Hepatocyte (in vitro differentiated cells): ENCODE measurements around the gene CCDC60. TPM values are rescaled to one million over a fixed set of nuclear protein-coding genes. Genes with fewer than 3 reads are reported as not detected.

Experiments
- DNase-seq: peaks from one replicate; pipeline ENCODE4 v3.0.0-alpha.2; 2016; ENCODE audit warnings: low spot score
- H2AFZ ChIP-seq: fragments of 200-600 bp; sonication (generic); 2 replicates; pipeline ENCODE4 v1.6.0; 2016; ENCODE audit warnings: antibody characterized with exemption, mild to moderate bottlenecking
- H3K27ac ChIP-seq: fragments of 200-600 bp; sonication (generic); 2 replicates; pipeline ENCODE4 v1.5.1; 2016; ENCODE audit warnings: mild to moderate bottlenecking
- H3K27me3 ChIP-seq: fragments of 200-600 bp; sonication (generic); 2 replicates; pipeline ENCODE4 v1.6.1; 2016
- H3K36me3 ChIP-seq: fragments of 200-600 bp; sonication (generic); replicated peaks from 2 replicates; pipeline ENCODE4 v1.5.1; 2016; ENCODE audit warnings: low read depth; ENCODE audit not compliant: insufficient read depth
- H3K4me1 ChIP-seq: fragments of 200-600 bp; sonication (generic); 2 replicates; pipeline ENCODE4 v1.5.1; 2016; ENCODE audit warnings: mild to moderate bottlenecking, moderate library complexity; ENCODE audit not compliant: insufficient read depth
- H3K4me2 ChIP-seq: fragments of 200-600 bp; sonication (generic); 2 replicates; pipeline ENCODE4 v1.6.0; 2016
- H3K4me3 ChIP-seq: fragments of 200-600 bp; sonication (generic); 2 replicates; pipeline ENCODE4 v1.5.1; 2016; ENCODE audit warnings: mild to moderate bottlenecking
- H3K79me2 ChIP-seq: fragments of 200-600 bp; sonication (generic); 2 replicates; pipeline ENCODE4 v1.6.0; 2017; ENCODE audit warnings: mild to moderate bottlenecking
- H3K9me2 ChIP-seq: fragments of 200-600 bp; sonication (generic); replicated peaks from 2 replicates; pipeline ENCODE4 v1.6.0; 2017; ENCODE audit warnings: mild to moderate bottlenecking; ENCODE audit not compliant: insufficient read depth
- H3K9me3 ChIP-seq: fragments of 200-600 bp; sonication (generic); 2 replicates; pipeline ENCODE4 v1.5.1; 2016; ENCODE audit warnings: low read depth, mild to moderate bottlenecking
- H4K20me1 ChIP-seq: fragments of 200-600 bp; sonication (generic); 2 replicates; pipeline ENCODE4 v1.6.0; 2016; ENCODE audit warnings: mild to moderate bottlenecking; ENCODE audit not compliant: insufficient read depth, poor library complexity, severe bottlenecking
- EZH2 ChIP-seq: fragments of 200-600 bp; sonication (generic); IDR thresholded peaks from 2 replicates; pipeline ENCODE4 v1.6.1; 2016; ENCODE audit warnings: antibody characterized with exemption, mild to moderate bottlenecking, borderline replicate concordance
- EZH2phosphoT487 ChIP-seq: fragments of 200-600 bp; sonication (generic); IDR thresholded peaks from one replicate; pipeline ENCODE4 v1.6.1; 2018; ENCODE audit warnings: antibody characterized with exemption, mild to moderate bottlenecking, low read depth, moderate library complexity; ENCODE audit not compliant: unreplicated experiment, severe bottlenecking
- WGBS: methylation state at CpG from one replicate; pipeline ENCODE4 v1.1.6; 2016; ENCODE audit warnings: low lambda C conversion rate; ENCODE audit errors: missing lambda C conversion rate; 5-methylcytosine and 5-hydroxymethylcytosine counted together
- polyA plus RNA-seq: library from polyadenylated mRNA; unstranded; fragments of >200 nt; fragmentation: Nextera tagmentation; extraction: Ambion mirVana; gene quantifications from 2 replicates; pipeline ENCODE4 v1.2.1, GENCODE V29; 2016
- total RNA-seq: library from RNA; depleted of rRNA; stranded (reverse); fragments of >200 nt; gene quantifications from 2 replicates; pipeline ENCODE4 v1.2.3, GENCODE V29; 2014
- TF ChIP-seq, protein P1 (sequence below): fragments of 200-600 bp; sonication (generic); IDR thresholded peaks from 2 replicates; pipeline ENCODE4 v1.5.1; 2016; ENCODE audit warnings: antibody characterized with exemption, mild to moderate bottlenecking; ENCODE audit not compliant: poor library complexity

The CCDC60 gene
- total and polyA plus RNA-seq, 2 experiments from 2014 or later: 0.47 TPM; not detected in 1

DNA sequence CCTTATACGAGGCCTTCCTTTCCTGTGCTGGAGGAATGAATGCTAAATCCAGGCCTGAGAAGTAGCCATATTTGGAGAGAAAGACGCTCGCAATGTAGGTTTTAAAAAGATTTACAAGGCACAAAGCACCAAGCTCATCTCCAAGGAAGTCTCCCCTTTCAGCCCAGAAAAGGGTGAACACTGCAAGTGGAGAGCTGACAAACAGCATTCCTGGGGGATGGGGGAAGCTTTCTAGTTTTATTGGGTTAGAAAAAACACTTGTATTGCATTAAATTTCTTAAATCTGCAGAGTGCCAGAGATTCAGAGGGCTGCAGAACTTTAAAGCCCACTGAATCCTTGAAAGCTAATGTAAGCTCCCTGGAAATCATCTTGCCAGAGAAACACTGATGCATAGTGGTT, 34.6 kb downstream of the CCDC60 start:
- no peak overlapping the region for H2AFZ ChIP-seq
- no peaks in the 10 kb centered on the region for H3K36me3 ChIP-seq
- H3K27me3 ChIP-seq: no peaks in the 10 kb centered on the region
- WGBS: 43% methylated on average over 3 of the region's 3 CpGs
- no peaks in the 10 kb centered on the region for H3K79me2 ChIP-seq
- H3K9me2 ChIP-seq: no peaks in the 10 kb centered on the region
- no peak for DNase-seq
- TF ChIP-seq EZH2phosphoT487 (no peak), EZH2 (no peak)
- TF ChIP-seq, protein P1, sequence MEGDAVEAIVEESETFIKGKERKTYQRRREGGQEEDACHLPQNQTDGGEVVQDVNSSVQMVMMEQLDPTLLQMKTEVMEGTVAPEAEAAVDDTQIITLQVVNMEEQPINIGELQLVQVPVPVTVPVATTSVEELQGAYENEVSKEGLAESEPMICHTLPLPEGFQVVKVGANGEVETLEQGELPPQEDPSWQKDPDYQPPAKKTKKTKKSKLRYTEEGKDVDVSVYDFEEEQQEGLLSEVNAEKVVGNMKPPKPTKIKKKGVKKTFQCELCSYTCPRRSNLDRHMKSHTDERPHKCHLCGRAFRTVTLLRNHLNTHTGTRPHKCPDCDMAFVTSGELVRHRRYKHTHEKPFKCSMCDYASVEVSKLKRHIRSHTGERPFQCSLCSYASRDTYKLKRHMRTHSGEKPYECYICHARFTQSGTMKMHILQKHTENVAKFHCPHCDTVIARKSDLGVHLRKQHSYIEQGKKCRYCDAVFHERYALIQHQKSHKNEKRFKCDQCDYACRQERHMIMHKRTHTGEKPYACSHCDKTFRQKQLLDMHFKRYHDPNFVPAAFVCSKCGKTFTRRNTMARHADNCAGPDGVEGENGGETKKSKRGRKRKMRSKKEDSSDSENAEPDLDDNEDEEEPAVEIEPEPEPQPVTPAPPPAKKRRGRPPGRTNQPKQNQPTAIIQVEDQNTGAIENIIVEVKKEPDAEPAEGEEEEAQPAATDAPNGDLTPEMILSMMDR: no peak
- H3K27ac ChIP-seq: no peak overlapping the region
- no peak overlapping the region for H3K4me2 ChIP-seq
- no peaks in the 10 kb centered on the region for H3K9me3 ChIP-seq
- no peaks in the 10 kb centered on the region for H4K20me1 ChIP-seq
- H3K4me3 ChIP-seq: no peak overlapping the region
- no peaks in the 10 kb centered on the region for H3K4me1 ChIP-seq

DNA sequence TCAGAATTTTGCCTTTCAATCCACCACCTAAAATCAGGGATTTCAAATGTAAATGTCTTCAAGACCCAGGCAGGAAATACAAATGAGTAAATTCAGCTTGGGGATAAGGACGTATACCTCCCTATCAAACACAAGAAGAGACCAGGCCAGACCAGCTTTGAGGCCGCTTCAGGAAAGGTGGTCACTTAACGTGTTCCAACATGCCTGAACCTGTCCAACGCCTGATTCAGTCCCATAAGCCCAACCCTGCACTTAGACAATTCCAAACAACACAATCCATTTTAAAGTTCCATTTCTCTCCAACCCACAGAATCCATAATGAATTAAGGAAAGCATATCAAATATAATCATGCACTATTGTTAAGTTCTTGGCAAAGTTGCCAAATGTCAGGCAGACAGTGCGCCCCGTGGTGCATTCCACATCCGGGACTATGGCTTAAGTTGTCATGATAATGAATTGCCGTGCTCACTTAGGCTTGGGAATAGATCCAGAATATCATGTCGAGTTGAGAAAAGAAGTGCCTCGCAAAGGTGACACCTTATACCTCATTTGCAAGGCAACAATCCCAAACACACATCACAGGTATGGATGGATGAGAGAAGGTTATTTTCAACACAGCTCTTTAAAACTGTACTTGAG, 35.5 kb downstream of the CCDC60 start:
- Histone ChIP-seq H4K20me1 (no peaks in the 10 kb centered on the region), H3K79me2 (no peaks in the 10 kb centered on the region), H3K4me1 (no peaks in the 10 kb centered on the region), H3K27me3 (no peaks in the 10 kb centered on the region), H3K9me3 (no peaks in the 10 kb centered on the region), H3K9me2 (no peaks in the 10 kb centered on the region), H3K27ac (no peak overlapping the region), H2AFZ (no peak overlapping the region), H3K36me3 (no peaks in the 10 kb centered on the region), H3K4me3 (no peak overlapping the region), H3K4me2 (no peak overlapping the region)
- no peak for DNase-seq
- TF ChIP-seq, protein P1: no peak
- TF ChIP-seq EZH2phosphoT487 (no peak), EZH2 (no peak)
- 75% methylated on average over 10 of the region's 10 CpGs for WGBS

DNA sequence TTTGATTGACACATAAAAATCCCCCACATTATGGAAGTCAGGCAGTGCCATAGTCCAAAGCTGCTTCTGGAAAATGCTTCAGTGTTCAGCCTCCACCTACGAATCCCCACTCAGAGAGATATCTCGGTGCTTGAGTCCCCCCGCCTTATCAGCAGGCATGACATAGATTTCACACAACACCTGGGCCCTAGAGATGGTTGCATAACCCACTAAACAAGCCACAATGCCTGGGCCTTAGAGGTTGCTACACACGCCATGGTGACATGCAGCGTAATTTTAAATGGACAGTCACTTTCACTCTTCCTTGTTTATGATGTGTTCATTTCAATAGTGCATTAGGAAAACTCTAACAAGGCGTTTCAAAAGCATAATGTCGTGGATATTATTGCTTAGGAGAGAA, 38.0 kb downstream of the CCDC60 start:
- H3K4me3 ChIP-seq: no peak overlapping the region
- no peaks in the 10 kb centered on the region for H3K9me3 ChIP-seq
- no peaks in the 10 kb centered on the region for H3K9me2 ChIP-seq
- H3K27ac ChIP-seq: no peak overlapping the region
- no peak overlapping the region for H3K4me2 ChIP-seq
- TF ChIP-seq, protein P1: no peak
- peak; percentile 39 for DNase-seq
- H3K27me3 ChIP-seq: no peaks in the 10 kb centered on the region
- no peaks in the 10 kb centered on the region for H3K79me2 ChIP-seq
- no peaks in the 10 kb centered on the region for H3K36me3 ChIP-seq
- no peaks in the 10 kb centered on the region for H3K4me1 ChIP-seq
- WGBS: 61% methylated on average over 7 of the region's 7 CpGs
- H2AFZ ChIP-seq: no peak overlapping the region
- no peaks in the 10 kb centered on the region for H4K20me1 ChIP-seq

DNA sequence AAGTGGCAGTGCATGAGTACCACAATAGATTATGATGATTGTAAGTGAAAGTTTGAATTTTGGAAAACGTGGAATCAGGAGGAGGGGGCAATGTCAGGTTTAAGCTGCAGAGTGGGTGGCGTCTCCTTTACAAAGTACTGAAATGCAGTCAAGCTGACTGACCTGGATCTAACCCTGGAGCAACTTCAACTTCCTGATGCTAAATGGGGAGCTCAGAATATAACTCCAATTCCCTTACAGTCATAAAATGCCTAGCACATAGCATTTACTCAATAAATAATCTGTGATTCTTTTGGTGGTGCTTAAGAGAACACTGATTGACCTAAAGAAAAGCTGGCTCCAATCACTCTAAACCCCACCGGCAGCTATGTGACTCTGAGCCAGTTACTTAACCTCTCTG, 38.5 kb downstream of the CCDC60 start:
- TF ChIP-seq, protein P1: no peak
- TF ChIP-seq EZH2phosphoT487 (no peak), EZH2 (no peak)
- Histone ChIP-seq H3K4me1 (no peaks in the 10 kb centered on the region), H3K36me3 (no peaks in the 10 kb centered on the region), H4K20me1 (no peaks in the 10 kb centered on the region), H3K4me2 (no peak overlapping the region), H3K79me2 (no peaks in the 10 kb centered on the region), H3K27ac (no peak overlapping the region), H3K9me2 (no peaks in the 10 kb centered on the region), H3K27me3 (no peaks in the 10 kb centered on the region), H2AFZ (no peak overlapping the region), H3K4me3 (no peak overlapping the region), H3K9me3 (no peaks in the 10 kb centered on the region)
- no peak for DNase-seq
- WGBS: 67% methylated on average over 3 of the region's 3 CpGs
